Measurements from ENCODE around the gene MAML1.

DNA sequence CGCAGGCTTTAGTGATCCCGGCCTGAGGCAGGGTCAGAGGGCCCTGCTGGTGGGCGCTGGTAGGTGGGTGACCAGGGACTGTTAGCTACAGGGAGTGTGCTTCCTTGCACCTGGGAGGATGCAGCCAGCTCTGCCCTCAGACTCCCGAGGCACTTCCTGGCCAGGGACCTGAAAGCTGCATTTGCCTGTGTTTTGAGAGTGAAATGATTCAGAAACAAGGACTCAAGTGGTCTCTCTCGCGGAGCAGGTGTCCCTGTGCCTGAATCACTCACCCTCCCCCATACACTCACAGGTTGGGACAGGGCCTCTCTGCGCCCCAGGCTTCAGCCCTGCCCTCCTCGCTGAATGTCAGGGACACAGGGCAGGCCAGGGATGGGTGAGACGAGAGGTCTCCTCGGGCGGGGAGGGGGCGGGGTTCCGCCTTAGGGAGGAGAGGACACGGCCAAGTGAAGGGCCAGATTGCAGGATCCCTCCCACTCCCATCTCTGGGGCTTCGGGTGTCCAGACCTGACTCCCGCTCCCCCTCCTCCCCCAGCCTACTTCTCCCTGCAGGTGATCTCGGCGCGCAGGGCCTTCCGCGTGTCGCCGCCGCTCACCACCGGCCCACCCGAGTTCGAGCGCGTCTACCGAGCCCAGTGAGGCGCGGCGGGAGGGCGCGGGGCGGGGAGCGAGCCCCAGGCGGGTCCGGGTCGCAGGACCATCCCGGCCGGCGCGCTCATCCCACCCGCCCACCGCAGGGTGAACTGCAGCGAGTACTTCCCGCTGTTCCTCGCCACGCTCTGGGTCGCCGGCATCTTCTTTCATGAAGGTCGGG lies 62.6 kb downstream of the MAML1 start:
- no peak for TF ChIP-seq EZH2 (IDR thresholded peaks at IDR 0.05; ENCODE audit: insufficient read depth, low read length)
- TF ChIP-seq, protein P1, sequence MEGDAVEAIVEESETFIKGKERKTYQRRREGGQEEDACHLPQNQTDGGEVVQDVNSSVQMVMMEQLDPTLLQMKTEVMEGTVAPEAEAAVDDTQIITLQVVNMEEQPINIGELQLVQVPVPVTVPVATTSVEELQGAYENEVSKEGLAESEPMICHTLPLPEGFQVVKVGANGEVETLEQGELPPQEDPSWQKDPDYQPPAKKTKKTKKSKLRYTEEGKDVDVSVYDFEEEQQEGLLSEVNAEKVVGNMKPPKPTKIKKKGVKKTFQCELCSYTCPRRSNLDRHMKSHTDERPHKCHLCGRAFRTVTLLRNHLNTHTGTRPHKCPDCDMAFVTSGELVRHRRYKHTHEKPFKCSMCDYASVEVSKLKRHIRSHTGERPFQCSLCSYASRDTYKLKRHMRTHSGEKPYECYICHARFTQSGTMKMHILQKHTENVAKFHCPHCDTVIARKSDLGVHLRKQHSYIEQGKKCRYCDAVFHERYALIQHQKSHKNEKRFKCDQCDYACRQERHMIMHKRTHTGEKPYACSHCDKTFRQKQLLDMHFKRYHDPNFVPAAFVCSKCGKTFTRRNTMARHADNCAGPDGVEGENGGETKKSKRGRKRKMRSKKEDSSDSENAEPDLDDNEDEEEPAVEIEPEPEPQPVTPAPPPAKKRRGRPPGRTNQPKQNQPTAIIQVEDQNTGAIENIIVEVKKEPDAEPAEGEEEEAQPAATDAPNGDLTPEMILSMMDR (IDR thresholded peaks at IDR 0.05; ENCODE audit: insufficient read depth, low read depth, low read length): no peak

Measured in astrocyte (in vitro differentiated cells and primary cell).